ENCODE results near the gene CENPM. TPM values are rescaled to one million over a fixed set of nuclear protein-coding genes. Genes with fewer than 3 reads are reported as not detected.
A peak's percentile ranks its signal among the peaks of the same experiment; 100 is the strongest.

CENPM gene
- total RNA-seq, 1 donor from 2014 or later: 2.0 TPM

DNA sequence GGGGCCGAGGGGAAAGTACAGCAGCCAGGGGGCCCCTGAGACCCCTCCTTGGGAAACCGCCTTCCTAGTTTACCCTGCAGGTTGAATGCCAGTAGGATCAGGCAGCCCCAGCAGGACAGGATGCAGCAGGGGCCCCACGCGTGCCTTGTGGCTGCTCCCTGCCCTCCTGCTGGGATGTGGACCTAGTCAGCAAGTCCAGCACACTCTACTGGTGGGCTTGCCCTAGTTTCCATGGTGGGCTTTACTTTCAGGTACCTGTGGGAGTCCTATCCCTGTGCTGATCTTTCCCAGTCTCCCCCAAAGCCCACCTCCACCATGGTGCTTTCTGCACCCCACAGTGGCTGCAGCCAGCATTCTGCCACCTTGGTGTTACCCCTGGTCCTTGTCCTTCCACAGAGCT is 54.2 kb downstream of the CENPM start:
- peaks cover 10% of the 10 kb centered on the region for H3K36me3 Mint-ChIP-seq (ENCODE audit: low read depth, unreplicated experiment)
- H4K20me1 ChIP-seq (ENCODE audit: insufficient read depth, low read length): peaks cover 41% of the 10 kb centered on the region
- FAIRE-seq: no peak

DNA sequence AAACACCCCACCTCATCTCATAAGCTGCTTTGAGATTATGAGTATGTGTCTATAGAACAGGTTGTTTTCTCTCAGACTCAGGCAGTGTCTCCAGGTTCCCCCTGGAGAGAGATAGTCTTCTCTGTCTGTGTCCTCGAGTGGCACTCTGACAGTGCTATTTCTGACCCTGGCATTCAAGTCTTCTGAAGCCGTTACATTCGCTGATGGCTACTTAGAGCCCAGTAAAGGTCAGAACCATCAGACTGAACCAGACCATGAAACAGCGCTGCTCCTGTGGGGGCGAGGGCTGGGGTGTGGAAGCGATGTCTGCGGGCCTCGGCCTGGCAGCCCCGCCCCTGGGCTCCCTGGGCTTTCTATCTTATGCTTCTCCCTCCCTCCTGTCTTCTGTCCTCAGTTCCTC is 55.5 kb downstream of the CENPM start:
- FAIRE-seq: no peak
- peaks cover 9% of the 10 kb centered on the region for H3K36me3 Mint-ChIP-seq (ENCODE audit: low read depth, unreplicated experiment)
- DNase-seq (ENCODE audit: low read depth): no peak
- H3K9ac ChIP-seq (ENCODE audit: low read length): no peak overlapping the region
- H3K36me3 ChIP-seq (ENCODE audit: insufficient read depth, low read length): peaks cover 48% of the 10 kb centered on the region
- H2AFZ ChIP-seq (ENCODE audit: low read depth, low read length): no peak overlapping the region
- H3K27ac Mint-ChIP-seq (ENCODE audit: unreplicated experiment): no peak overlapping the region
- H4K20me1 ChIP-seq (ENCODE audit: insufficient read depth, low read length): peaks cover 31% of the 10 kb centered on the region
- no peak overlapping the region for H3K4me3 ChIP-seq (ENCODE audit: insufficient read depth, low read depth, low read length)
- H3K79me2 ChIP-seq (ENCODE audit: insufficient read depth, low read length): no peaks in the 10 kb centered on the region
- H3K4me2 ChIP-seq (ENCODE audit: low read length): no peak overlapping the region
- no peaks in the 10 kb centered on the region for H3K27me3 Mint-ChIP-seq (ENCODE audit: low read depth, unreplicated experiment)
- no peaks in the 10 kb centered on the region for H3K4me1 Mint-ChIP-seq (ENCODE audit: low read depth, unreplicated experiment)
- no peaks in the 10 kb centered on the region for H3K9me3 Mint-ChIP-seq (ENCODE audit: unreplicated experiment)
- no peaks in the 10 kb centered on the region for H3K27me3 ChIP-seq (ENCODE audit: insufficient read depth, low read length)
- TF ChIP-seq, protein P1, sequence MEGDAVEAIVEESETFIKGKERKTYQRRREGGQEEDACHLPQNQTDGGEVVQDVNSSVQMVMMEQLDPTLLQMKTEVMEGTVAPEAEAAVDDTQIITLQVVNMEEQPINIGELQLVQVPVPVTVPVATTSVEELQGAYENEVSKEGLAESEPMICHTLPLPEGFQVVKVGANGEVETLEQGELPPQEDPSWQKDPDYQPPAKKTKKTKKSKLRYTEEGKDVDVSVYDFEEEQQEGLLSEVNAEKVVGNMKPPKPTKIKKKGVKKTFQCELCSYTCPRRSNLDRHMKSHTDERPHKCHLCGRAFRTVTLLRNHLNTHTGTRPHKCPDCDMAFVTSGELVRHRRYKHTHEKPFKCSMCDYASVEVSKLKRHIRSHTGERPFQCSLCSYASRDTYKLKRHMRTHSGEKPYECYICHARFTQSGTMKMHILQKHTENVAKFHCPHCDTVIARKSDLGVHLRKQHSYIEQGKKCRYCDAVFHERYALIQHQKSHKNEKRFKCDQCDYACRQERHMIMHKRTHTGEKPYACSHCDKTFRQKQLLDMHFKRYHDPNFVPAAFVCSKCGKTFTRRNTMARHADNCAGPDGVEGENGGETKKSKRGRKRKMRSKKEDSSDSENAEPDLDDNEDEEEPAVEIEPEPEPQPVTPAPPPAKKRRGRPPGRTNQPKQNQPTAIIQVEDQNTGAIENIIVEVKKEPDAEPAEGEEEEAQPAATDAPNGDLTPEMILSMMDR (IDR thresholded peaks at IDR 0.05; ENCODE audit: insufficient read depth, low read depth, low read length): no peak
- TF ChIP-seq EZH2 (IDR thresholded peaks at IDR 0.05; ENCODE audit: insufficient read depth, low read length): no peak
- no peaks in the 10 kb centered on the region for H3K9me3 ChIP-seq (ENCODE audit: insufficient read depth, low read depth, low read length)
- no peak overlapping the region for H3K4me3 Mint-ChIP-seq (ENCODE audit: unreplicated experiment)
- no peak overlapping the region for H3K27ac ChIP-seq (ENCODE audit: low read depth, low read length)
- H3K4me1 ChIP-seq (ENCODE audit: insufficient read depth, low read length): no peaks in the 10 kb centered on the region

More for the DNA sequence above, 54.2 kb downstream of the CENPM start:
- DNase-seq (ENCODE audit: low read depth): no peak
- Histone ChIP-seq H3K4me3 (ENCODE audit: insufficient read depth, low read depth, low read length) (no peak overlapping the region), H3K27ac (ENCODE audit: low read depth, low read length) (no peak overlapping the region), H3K9ac (ENCODE audit: low read length) (no peak overlapping the region), H3K36me3 (ENCODE audit: insufficient read depth, low read length) (peaks cover 45% of the 10 kb centered on the region), H3K27me3 (ENCODE audit: insufficient read depth, low read length) (no peaks in the 10 kb centered on the region), H2AFZ (ENCODE audit: low read depth, low read length) (no peak overlapping the region), H3K79me2 (ENCODE audit: insufficient read depth, low read length) (no peaks in the 10 kb centered on the region), H3K4me2 (ENCODE audit: low read length) (no peak overlapping the region), H3K9me3 (ENCODE audit: insufficient read depth, low read depth, low read length) (no peaks in the 10 kb centered on the region), H3K4me1 (ENCODE audit: insufficient read depth, low read length) (no peaks in the 10 kb centered on the region)
- TF ChIP-seq, protein P1 (IDR thresholded peaks at IDR 0.05; ENCODE audit: insufficient read depth, low read depth, low read length): no peak
- no peak for TF ChIP-seq EZH2 (IDR thresholded peaks at IDR 0.05; ENCODE audit: insufficient read depth, low read length)
- H3K9me3 Mint-ChIP-seq (ENCODE audit: unreplicated experiment): no peaks in the 10 kb centered on the region
- H3K27ac Mint-ChIP-seq (ENCODE audit: unreplicated experiment): no peak overlapping the region
- H3K4me3 Mint-ChIP-seq (ENCODE audit: unreplicated experiment): no peak overlapping the region
- no peaks in the 10 kb centered on the region for H3K27me3 Mint-ChIP-seq (ENCODE audit: low read depth, unreplicated experiment)
- H3K4me1 Mint-ChIP-seq (ENCODE audit: low read depth, unreplicated experiment): no peaks in the 10 kb centered on the region

Small RNAs within 50 kb of the gene (microRNA-seq; reads per million reads assigned to microRNA genes)
- 115 reads per million, percentile 68 among the genes with 10 or more reads in this experiment for gene MIR33A

Other genes starting within 250 kb of the CENPM start
- gene MEI1, start 247.6 kb downstream of the CENPM start, total RNA-seq: 0.19 and 0.64 TPM in 2 replicates
- 7.7 and 11.3 TPM in 2 replicates for gene CCDC134, start 146.5 kb downstream of the CENPM start, total RNA-seq
- gene SREBF2, start 114.0 kb downstream of the CENPM start, total RNA-seq: 72.5 and 83.9 TPM in 2 replicates
- gene SHISA8, start 32.1 kb downstream of the CENPM start, total RNA-seq: not detected in 2 replicates
- gene TNFRSF13C, start 20.3 kb downstream of the CENPM start, total RNA-seq: 0.12 TPM in 1 of 2 replicates, not detected in the other
- 0.43 and 0.52 TPM in 2 replicates for gene SEPTIN3, start 22.3 kb upstream of the CENPM start, total RNA-seq
- gene WBP2NL, start 51.6 kb upstream of the CENPM start, total RNA-seq: not detected in 2 replicates
- gene NAGA, start 123.7 kb upstream of the CENPM start, total RNA-seq: 8.9 TPM in 2 replicates
- gene PHETA2, start 127.1 kb upstream of the CENPM start, total RNA-seq: 0.12 and 0.18 TPM in 2 replicates
- 29.3 and 31.1 TPM in 2 replicates for gene SMDT1, start 132.5 kb upstream of the CENPM start, total RNA-seq
- 58.6 and 58.7 TPM in 2 replicates for gene NDUFA6, start 143.6 kb upstream of the CENPM start, total RNA-seq
- 0.82 and 0.91 TPM in 2 replicates for gene CYP2D6, start 183.7 kb upstream of the CENPM start, total RNA-seq

Data from astrocyte (in vitro differentiated cells and primary cell).